GM18502 (cell line): ENCODE results near the gene SP6.

ENCODE experiments used
- ATAC-seq: cut with Tn5 transposase; IDR thresholded peaks from one replicate; pipeline ENCODE4 v1.9.1; 2021; ENCODE audit warnings: mild to moderate bottlenecking; ENCODE audit not compliant: unreplicated experiment, poor library complexity

Gene SP6

DNA sequence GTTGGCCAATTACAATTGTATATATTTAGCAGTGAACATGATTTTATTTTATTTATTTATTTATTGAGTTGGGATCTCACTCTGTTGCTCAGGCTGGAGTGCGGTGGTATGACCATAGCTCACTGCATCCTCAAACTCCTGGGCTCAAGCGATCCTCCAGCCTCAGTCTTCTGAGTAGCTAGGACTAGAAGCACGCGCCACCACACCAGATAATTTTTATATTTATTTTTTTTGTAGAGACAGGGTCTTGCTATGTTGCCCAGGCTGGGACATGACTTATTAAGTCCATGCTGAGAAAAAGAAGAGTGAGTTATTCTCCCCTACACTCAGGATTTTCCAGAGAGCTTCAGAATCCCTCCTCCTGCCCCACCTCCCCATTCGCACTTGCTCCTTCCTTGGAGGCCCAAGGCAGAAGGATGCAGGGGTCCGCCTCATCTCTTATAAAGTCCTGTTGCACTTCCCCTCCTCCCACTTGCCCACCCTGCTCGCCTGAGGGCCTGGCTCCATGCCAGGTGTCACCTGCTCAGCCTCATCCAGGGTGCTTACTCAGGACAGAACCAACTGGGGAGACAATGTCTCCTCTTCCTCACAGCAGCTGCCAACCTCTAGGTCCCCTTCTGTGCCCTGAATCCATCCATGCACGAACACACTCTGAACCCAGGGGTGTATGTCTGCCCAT lies 29.0 kb upstream of the SP6 start:
- no peak for ATAC-seq

GRCh38 chr17:47879028-47879585 lies 28.1 kb upstream of the SP6 start:
- ATAC-seq = no peak

DNA sequence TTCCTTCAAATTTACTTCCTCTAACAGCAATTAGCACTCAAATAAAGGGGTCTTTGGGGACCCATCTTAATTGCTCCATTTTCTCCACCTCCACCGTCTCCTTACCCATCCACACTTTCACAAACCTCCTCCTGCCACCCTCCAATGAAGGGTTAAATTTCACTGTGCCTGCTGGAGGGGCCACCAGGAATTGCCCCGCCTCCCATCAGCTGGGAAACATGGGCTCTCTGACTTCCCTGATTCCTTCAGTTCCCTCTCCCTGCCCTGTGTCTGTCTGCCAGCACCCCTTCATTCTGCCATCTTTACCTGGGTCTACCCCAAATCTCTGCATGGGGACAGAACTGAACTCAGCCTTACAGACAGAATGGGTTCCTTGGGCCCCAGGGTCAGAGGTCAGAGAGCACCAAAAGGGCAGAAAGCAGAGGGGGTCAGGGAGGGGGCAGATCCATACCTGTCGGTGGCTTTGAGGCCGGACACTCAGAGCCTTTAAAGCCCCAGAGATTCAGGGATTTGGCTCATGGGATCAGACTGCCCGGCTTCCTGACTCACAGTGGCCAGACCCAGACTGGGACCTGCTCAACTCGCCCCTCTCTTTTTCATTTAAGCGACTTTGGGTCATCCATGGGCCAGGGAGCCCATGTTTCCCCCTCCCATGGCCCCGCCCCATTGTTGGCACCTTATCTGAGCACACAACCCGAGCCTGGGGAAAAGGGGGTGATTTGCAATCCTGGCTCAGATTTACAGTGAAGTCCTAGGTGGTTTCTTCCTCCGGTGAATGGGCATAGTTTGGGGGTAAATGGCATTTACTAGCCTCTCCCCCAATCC lies 27.5 kb upstream of the SP6 start:
- no peak for ATAC-seq

DNA sequence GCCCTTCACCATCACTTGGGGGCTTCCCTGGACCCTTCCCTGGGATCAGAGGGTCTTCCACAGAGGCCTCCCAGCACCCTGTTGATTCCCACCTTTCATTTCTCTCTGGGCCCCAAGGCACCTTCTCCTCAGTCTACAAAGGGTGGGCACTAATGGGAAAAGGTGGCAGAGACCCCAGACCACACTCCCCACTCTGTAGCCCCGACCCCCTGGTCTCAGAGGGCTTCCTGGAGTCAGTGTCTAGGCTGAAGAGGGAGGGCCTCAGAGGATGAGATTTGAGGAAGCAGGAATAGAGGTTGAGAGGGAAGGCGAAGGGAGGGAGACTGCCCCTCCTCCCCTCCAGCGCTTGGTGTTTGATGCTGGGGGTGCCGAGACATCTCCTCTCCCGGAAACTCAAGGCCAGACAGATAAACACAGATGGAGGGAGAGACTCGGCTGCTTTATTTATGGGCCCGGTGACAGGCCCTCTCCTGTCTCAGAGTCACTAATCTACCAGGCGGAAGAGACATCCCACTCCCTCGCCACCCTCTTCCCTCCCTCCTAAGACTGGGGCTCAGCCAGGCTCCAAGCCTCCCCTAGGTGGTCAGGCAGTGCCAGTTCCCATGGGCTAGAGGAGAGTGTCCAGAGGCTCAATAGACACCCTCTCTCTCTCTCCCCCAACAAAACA lies 26.5 kb upstream of the SP6 start:
- no peak for ATAC-seq

GRCh38 chr17:47875011-47875985 lies 24.3 kb upstream of the SP6 start:
- ATAC-seq = no peak

DNA sequence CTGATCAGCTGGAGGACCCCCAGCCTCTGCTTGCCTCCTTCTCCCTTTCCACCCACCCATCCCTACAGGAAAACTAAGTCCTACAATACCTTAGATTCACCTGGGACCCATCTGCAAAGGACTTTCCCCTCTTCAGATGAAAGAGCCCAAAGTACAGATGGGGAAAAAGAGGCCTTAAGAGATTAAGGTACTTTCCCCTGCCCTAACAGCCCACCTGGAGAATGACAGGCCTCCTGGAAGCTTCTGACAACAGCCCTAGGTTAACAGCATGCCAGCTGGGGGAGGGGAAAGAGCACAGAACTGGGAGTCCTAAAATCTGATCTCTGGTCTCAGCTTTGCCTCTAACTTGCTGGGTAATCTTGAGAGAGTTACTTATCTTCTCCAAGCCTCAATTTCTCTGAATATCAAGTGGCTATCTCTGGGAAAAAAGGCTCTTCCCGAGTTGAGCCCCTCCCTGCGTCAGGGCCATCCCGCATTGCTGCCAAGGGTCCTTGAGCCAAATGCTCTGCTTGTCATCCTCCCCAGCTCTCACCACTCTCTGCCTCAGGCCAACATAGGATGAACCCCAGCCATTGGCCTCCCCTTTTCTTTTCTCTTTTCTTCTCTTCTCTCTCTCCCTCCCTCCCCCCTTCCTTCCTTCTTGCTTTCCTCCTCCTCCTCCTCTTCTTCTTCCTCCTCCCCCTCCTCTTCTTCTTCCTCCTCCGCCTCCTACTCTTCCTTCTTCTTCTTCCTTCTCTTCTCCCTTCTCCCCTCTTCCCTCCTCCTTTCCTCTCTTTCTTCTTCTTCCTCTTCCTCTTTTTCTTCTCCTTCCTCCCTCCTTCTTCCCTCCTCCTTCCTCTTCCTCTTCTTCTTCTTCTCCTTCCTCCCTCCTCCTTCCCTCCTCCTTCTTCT lies 22.5 kb upstream of the SP6 start:
- no peak for ATAC-seq

- no peak for ATAC-seq
These were observed 21.7 kb upstream of the SP6 start for GRCh38 chr17:47872651-47873161.

- ATAC-seq = no peak
These were observed 21.2 kb upstream of the SP6 start for GRCh38 chr17:47872019-47872650.

- no peak for ATAC-seq
These were observed 20.1 kb upstream of the SP6 start for GRCh38 chr17:47871048-47871447.

- ATAC-seq = no peak
These were observed 19.1 kb upstream of the SP6 start for GRCh38 chr17:47870056-47870455.

DNA sequence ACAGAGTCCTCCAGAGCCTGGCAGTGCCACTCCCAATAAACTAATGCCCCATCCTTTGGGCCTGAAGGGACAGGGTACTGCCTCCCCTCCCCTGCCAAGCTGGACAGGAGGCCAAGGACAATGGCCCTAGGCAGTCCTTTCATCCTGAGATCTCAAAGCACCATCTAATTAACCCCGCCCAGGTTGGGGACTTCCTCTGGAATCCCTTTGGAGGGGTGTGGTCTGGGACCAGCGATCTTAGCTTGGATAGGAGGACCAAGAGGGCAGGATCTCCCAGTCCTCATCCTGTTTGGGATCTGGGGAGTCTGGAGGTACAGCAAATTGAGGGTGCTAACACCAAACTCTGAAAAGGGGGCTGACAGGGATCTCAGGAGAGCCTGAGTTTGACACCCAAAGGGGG lies 18.2 kb upstream of the SP6 start:
- ATAC-seq = no peak

GRCh38 chr17:47867813-47868533 lies 17.0 kb upstream of the SP6 start:
- no peak for ATAC-seq

- ATAC-seq = no peak
These were observed 16.0 kb upstream of the SP6 start for GRCh38 chr17:47866941-47867340.

GRCh38 chr17:47864791-47865216 lies 13.8 kb upstream of the SP6 start:
- no peak for ATAC-seq

GRCh38 chr17:47862621-47863440 lies 11.9 kb upstream of the SP6 start:
- ATAC-seq = no peak

DNA sequence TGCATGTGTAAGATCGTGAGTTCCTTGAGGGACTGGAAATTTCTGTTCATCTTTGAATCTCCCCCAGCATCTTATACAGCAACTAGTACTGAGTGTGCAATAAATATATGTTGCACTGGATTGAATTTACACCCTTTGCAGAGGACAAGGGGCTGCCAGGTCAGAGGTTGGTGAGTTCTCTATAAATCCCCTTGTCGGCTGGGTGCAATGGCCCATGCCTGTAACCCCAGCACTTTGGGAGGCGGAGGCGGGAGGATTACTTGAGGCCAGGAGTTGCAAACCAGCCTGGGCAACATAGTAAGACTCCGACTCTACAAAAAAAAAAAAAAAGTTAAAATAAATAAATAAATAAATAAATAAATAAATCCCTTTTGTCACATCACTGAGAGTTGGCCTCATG lies 9.4 kb upstream of the SP6 start:
- no peak for ATAC-seq
